Thyroid gland (tissue), 4 donors: Measurements from ENCODE around the gene EPHX1. TPM values are rescaled to one million over a fixed set of nuclear protein-coding genes. Genes with fewer than 3 reads are reported as not detected.
"Not testable (repeated sequence)": the region's sequence is repeated elsewhere in the genome, so short reads cannot be mapped to it uniquely, and the experiment has no call there.

ENCODE experiments used
- DNase-seq, 2 donors: peaks; one replicate each; pipeline ENCODE4 v3.0.0-alpha.2; 2019
- H3K27ac ChIP-seq, 3 donors: fragments of 200-600 bp; sonication (generic); 1 replicate in 2 of 3; 2 replicates in 1 of 3; pipeline ENCODE4 v1.5.1; 2016 to 2019; ENCODE audit warnings: mild to moderate bottlenecking in 1 of 3, moderate library complexity in 1 of 3
- H3K27me3 ChIP-seq: fragments of 200-600 bp; sonication (generic); one replicate; pipeline ENCODE4 v1.5.1; 2019
- H3K36me3 ChIP-seq, 2 donors: fragments of 200-600 bp; sonication (generic); one replicate each; pipeline ENCODE4 v1.5.1; 2016 to 2019
- H3K4me1 ChIP-seq, 2 donors: fragments of 200-600 bp; sonication (generic); one replicate each; pipeline ENCODE4 v1.5.1; 2017 to 2019
- H3K4me3 ChIP-seq, 3 donors: fragments of 200-600 bp; sonication (generic); replicated peaks in 1 of 3; 1 replicate in 2 of 3; 2 replicates in 1 of 3; pipeline ENCODE4 v1.5.1; 2016; ENCODE audit warnings: mild to moderate bottlenecking in 1 of 3
- H3K9me3 ChIP-seq: fragments of 200-600 bp; sonication (generic); one replicate; pipeline ENCODE4 v1.5.1; 2017
- CTCF ChIP-seq, 6 experiments: fragments of 200-600 bp in 3 of 6; fragments of 450-650 bp in 3 of 6; sonication (generic) in 3 of 6; IDR thresholded peaks; one replicate each; pipeline ENCODE4 v1.5.1; 2016 to 2019; ENCODE audit warnings: antibody characterized with exemption in 6 of 6, mild to moderate bottlenecking in 2 of 6, inconsistent platforms in 1 of 6, moderate library complexity in 1 of 6
- POLR2A ChIP-seq, 2 donors: fragments of 450-650 bp; IDR thresholded peaks; one replicate each; pipeline ENCODE4 v1.6.1; 2017; ENCODE audit warnings: antibody characterized with exemption in 2 of 2, mild to moderate bottlenecking in 2 of 2, moderate library complexity in 1 of 2
- WGBS, 2 donors: methylation state at CpG; one replicate each; pipeline ENCODE4 v1.1.5; 2017; 5-methylcytosine and 5-hydroxymethylcytosine counted together
- intact Hi-C: fragments of 100-400 bp; cut with DNase I; formaldehyde crosslinking; loops from one replicate; pipeline ENCODE4 v1.15.1; 2023
- total RNA-seq, 4 donors: library from RNA; depleted of rRNA; stranded (reverse); fragments of >200 nt; gene quantifications; one replicate each; pipeline ENCODE4 v1.2.3, GENCODE V29; 2016

Gene EPHX1
- total RNA-seq, 4 donors from 2014 or later: 297 to 533 (median 441) TPM

GRCh38 chr1:225813214-225813964, 3.5 kb downstream of the EPHX1 start:
- H3K4me3 ChIP-seq: no peak overlapping the region
- peak; percentile 44 to 49 for DNase-seq
- WGBS, 2 donors: 62 to 74% methylated on average over 8 to 10 of the region's 10 CpGs
- no peaks in the 10 kb centered on the region for H3K36me3 ChIP-seq
- TF ChIP-seq CTCF (IDR thresholded peaks at IDR 0.05) (no peak), POLR2A (IDR thresholded peaks at IDR 0.05) (peak in 1 of 2 donors; percentile 23)
- H3K27me3 ChIP-seq: no peaks in the 10 kb centered on the region
- H3K27ac ChIP-seq: peak overlapping the region; percentile 78 to 84 (median 84)
- H3K4me1 ChIP-seq: peaks cover 75 to 78% of the 10 kb centered on the region in 2 donors
- no peaks in the 10 kb centered on the region for H3K9me3 ChIP-seq
- intact Hi-C loops: loop anchor here (10.0 kb wide), 1 partner anchor 71 kb away; the partner anchor contains the start of genes LEFTY1 and TMEM63A

- no peak for DNase-seq
- intact Hi-C loops: loop anchor here (10.0 kb wide), 1 partner anchor 70 kb away; the partner anchor contains the start of genes LEFTY1 and TMEM63A
- peak overlapping the region; percentile 78 to 84 (median 84) for H3K27ac ChIP-seq
Observed at GRCh38 chr1:225814381-225814780, 4.5 kb downstream of the EPHX1 start.

GRCh38 chr1:225815090-225815489, 5.2 kb downstream of the EPHX1 start:
- not testable (repeated sequence) for H3K9me3 ChIP-seq, H3K4me3 ChIP-seq, H3K36me3 ChIP-seq, DNase-seq, H3K27me3 ChIP-seq
- peak overlapping the region; percentile 78 to 96 (median 84) for H3K27ac ChIP-seq
- intact Hi-C loops: loop anchor here (10.0 kb wide), 1 partner anchor 70 kb away; the partner anchor contains the start of genes LEFTY1 and TMEM63A
- H3K4me1 ChIP-seq: peaks cover 86 to 88% of the 10 kb centered on the region in 2 donors
- 91 to 97% methylated on average over 6 to 7 of the region's 7 CpGs for WGBS, 2 donors

More at GRCh38 chr1:225814381-225814780, 4.5 kb downstream of the EPHX1 start:
- no peaks in the 10 kb centered on the region for H3K27me3 ChIP-seq
- no peak overlapping the region for H3K4me3 ChIP-seq
- H3K4me1 ChIP-seq: peaks cover 82 to 85% of the 10 kb centered on the region in 2 donors
- H3K36me3 ChIP-seq: no peaks in the 10 kb centered on the region
- WGBS, 2 donors: 52 to 65% methylated on average over 4 to 7 of the region's 7 CpGs
- TF ChIP-seq POLR2A (IDR thresholded peaks at IDR 0.05) (no peak), CTCF (IDR thresholded peaks at IDR 0.05) (no peak)
- H3K9me3 ChIP-seq: no peaks in the 10 kb centered on the region

- H3K4me1 ChIP-seq: peaks cover 91 to 94% of the 10 kb centered on the region in 2 donors
- no peaks in the 10 kb centered on the region for H3K36me3 ChIP-seq
- H3K9me3 ChIP-seq: no peaks in the 10 kb centered on the region
- no peak for TF ChIP-seq POLR2A (IDR thresholded peaks at IDR 0.05)
- TF ChIP-seq CTCF (IDR thresholded peaks at IDR 0.05): no peak
- no peak overlapping the region for H3K4me3 ChIP-seq
- intact Hi-C loops: loop anchor here (10.0 kb wide), 1 partner anchor 69 kb away; the partner anchor contains the start of genes LEFTY1 and TMEM63A
- peak overlapping the region; percentile 96 to 98 (median 98) for H3K27ac ChIP-seq
- no peak for DNase-seq
- no peaks in the 10 kb centered on the region for H3K27me3 ChIP-seq
- WGBS, 2 donors: 85 to 88% methylated on average over 17 of the region's 17 CpGs
Observed at GRCh38 chr1:225815526-225816178, 5.7 kb downstream of the EPHX1 start.

GRCh38 chr1:225816643-225817538, 7.0 kb downstream of the EPHX1 start:
- Histone ChIP-seq H3K27me3 (no peaks in the 10 kb centered on the region), H3K27ac (peak overlapping the region; percentile 96 to 98 (median 98)), H3K4me1 (peaks cover 96% of the 10 kb centered on the region in 2 donors), H3K4me3 (no peak overlapping the region), H3K36me3 (no peaks in the 10 kb centered on the region), H3K9me3 (no peaks in the 10 kb centered on the region)
- WGBS, 2 donors: 52 to 68% methylated on average over 17 of the region's 17 CpGs
- intact Hi-C loops: loop anchor here (10.0 kb wide), 1 partner anchor 68 kb away; the partner anchor contains the start of genes LEFTY1 and TMEM63A
- DNase-seq: peak in 1 of 2 donors; percentile 56
- no peak for TF ChIP-seq POLR2A (IDR thresholded peaks at IDR 0.05)
